NCI-H524 treated with DMSO at 0.1 percent for 48 hours (cell line): ENCODE data around the gene PLEKHA3.
"Not testable (repeated sequence)": the region's sequence is repeated elsewhere in the genome, so short reads cannot be mapped to it uniquely, and the experiment has no call there.

Source experiments
- DNase-seq: peaks from one replicate; lab custom pipeline; 2025; lab: John Stamatoyannopoulos, UW

Gene PLEKHA3

GRCh38 chr2:178479275-178479616 lies 1.0 kb upstream of the PLEKHA3 start:
- DNase-seq: no peak

DNA sequence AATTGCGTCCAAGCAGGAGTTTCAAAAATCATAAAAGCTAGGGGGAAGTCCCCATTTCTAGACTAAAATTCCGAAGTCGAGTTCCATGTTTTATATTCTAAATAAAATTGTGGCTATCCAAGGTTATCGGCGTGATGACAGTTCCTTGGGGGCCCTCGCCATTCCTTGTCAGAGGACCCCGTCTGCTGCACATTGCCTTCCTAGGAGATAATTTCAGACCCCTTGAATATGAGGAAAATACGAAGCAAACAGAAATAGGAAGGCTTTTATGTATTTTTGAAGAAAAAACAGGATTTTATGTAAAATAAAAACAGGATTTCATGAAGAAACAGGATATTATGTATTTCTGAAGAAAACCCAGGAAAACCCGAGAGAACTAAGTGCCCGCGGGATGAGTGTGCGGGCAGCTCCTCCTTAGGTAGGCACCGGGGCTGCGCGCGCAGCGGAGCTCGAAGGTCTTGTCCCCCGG lies 465 bp upstream of the PLEKHA3 start:
- DNase-seq: no peak

- no peak for DNase-seq
Observed at GRCh38 chr2:178482437-178482836, 2.2 kb downstream of the PLEKHA3 start.

- no peak for DNase-seq
Observed at GRCh38 chr2:178484245-178485041, 4.2 kb downstream of the PLEKHA3 start.

DNA sequence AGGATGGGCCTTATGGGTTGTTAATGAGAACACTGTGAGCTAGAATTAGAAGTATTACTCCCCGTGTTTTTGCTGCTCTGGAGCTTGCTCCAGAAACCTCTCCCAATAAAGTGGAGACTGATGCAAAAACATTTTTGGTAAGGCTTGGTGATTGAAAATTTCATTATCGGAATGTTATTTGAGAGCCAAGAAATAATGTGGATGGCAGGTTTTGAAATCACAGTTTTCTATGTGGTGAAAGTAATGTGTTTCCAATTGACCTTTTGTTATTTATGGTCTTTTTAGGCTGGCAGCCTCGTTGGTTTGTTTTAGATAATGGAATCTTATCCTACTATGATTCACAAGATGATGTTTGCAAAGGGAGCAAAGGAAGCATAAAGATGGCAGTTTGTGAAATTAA lies 5.1 kb downstream of the PLEKHA3 start:
- DNase-seq: no peak

DNA sequence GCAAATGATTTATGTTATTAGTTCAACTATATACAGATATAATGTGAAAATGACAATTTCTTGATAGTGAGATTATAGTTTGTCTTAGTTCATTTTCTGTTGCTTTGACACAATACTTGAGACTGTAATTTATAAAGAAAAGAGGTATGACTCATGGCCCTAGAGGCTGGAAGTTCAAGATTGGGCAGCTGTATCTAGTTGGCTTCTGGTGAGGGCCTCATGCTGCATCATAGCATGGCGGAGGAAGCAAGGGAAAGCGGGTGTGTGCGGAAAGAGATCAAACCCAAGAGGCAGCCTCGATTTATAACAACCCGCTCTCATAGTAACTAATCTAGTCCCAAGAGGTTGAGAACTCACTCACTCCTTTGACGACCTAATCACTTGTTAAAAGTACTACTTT lies 11.4 kb downstream of the PLEKHA3 start:
- DNase-seq: no peak

GRCh38 chr2:178496049-178496448 lies 15.8 kb downstream of the PLEKHA3 start:
- DNase-seq: no peak

- no peak for DNase-seq
Observed at GRCh38 chr2:178498137-178498536, 17.9 kb downstream of the PLEKHA3 start.

- no peak for DNase-seq
Observed at GRCh38 chr2:178499640-178500039, 19.4 kb downstream of the PLEKHA3 start.

- no peak for DNase-seq
Observed at GRCh38 chr2:178502751-178503150, 22.5 kb downstream of the PLEKHA3 start.

DNA sequence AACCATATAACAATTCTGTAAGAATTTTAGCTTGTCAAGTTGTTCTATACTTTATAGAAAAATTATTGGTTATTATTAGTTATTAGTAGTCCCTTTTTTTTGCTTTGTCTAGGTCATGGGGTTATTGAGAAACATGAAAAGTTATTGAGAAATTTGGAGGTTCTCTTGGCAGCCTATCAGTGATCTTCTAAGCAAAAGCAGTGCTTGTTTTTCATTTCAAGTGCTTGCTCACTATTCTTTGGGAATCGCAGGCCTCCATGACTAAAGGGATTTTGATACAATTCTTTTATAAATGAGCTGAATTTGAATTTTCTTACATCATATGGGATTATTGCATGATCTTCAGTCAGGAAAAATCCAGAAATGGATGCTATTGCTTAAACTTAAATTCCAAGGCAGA lies 25.8 kb downstream of the PLEKHA3 start:
- no peak for DNase-seq

GRCh38 chr2:178506524-178506923 lies 26.3 kb downstream of the PLEKHA3 start:
- no peak for DNase-seq

DNA sequence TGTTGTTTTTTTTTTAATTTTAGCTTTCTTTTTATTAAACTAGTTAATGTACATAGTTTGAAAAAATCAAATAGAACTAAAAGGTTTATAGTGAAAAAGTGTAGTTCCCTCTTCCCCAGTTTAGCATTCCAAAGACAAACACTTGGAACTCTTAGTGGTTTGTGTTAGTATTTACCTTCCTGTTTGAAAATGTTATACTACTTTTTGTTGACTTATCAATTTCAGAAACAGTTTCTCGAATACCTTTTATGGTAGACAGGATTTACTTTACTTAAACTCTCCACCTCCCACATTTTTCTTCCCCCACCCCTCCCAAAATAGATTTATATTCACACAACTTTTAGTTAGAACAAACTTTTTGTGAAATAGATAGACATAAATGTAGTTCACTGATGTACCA lies 26.7 kb downstream of the PLEKHA3 start:
- DNase-seq: no peak

DNA sequence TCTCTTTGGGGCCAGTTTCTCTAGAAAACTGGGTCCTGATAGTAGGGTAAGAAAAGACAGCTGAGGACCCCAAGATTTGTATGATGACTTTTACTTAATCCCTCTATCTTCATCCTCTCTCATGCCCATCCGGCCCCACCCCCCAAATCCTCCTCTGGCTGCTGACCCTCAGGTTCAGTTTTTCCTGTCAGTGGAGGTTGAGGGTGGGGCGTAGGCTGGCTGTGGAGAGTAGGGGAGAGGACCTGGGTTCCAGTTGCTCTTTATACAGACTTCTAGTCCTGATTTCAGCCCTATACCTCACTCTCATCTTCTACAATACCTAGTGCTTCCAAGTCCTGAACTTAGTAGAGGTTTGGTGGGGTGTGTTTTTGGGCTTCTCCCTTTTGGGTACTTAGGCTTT lies 28.4 kb downstream of the PLEKHA3 start:
- DNase-seq: no peak

DNA sequence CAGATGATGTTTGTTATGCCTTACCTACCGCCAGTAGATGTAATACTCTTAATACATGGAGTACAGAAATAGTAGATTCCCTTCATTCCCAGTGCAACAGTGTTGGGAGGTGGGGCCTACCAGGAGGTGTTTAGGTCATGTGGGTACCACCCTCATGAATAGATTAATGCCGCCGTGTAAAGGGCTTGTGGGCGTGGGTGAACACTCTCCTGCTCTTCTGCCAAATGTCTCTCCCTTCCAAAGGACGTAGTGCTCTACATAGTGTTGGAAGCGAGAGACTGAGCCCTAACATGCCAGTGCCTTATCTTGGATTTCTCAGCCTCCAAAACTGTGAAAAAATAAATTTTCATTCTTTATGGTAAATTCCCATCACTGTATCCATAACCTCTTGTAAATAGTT lies 30.1 kb downstream of the PLEKHA3 start:
- no peak for DNase-seq

GRCh38 chr2:178512484-178512883 lies 32.2 kb downstream of the PLEKHA3 start:
- DNase-seq: no peak

DNA sequence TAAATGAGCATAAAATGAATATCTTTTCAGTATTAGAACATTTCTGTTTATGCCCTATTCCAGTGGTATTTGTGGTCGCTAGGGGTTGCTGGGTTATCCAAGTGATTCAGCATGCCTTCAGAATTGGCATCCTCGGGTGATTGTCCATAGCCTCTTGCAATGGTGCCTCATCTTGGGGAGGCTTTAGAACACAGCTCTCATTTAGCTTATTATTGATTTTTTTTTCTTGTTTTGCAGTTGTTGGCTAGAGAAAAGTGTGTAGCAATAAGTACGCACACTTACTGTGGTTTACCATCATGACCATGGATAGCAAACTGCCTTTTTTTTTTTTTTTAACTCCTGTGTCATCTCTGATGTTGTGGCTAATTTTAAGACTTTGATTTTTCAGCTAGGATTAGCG lies 33.6 kb downstream of the PLEKHA3 start:
- DNase-seq: no peak

GRCh38 chr2:178514664-178515063 lies 34.4 kb downstream of the PLEKHA3 start:
- DNase-seq: no peak

DNA sequence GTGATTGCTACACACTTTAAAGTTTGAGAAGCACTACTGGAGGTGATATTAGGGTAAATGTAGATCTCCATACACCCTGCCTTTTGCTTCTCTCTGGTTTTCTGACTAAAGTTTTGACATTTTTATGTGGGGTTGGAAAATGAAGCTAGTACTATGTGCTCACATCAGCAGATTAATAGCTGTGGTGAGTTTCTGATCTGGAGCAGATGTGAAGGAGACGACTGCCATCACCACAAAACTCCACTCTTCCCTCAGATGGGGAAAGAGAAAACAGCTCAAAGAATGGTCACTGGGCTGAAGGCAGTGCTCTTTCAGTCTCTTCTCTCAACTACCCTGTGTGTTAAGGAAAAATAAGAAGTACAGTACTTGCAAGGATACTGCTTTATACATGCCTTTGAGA lies 37.2 kb downstream of the PLEKHA3 start:
- DNase-seq: no peak

DNA sequence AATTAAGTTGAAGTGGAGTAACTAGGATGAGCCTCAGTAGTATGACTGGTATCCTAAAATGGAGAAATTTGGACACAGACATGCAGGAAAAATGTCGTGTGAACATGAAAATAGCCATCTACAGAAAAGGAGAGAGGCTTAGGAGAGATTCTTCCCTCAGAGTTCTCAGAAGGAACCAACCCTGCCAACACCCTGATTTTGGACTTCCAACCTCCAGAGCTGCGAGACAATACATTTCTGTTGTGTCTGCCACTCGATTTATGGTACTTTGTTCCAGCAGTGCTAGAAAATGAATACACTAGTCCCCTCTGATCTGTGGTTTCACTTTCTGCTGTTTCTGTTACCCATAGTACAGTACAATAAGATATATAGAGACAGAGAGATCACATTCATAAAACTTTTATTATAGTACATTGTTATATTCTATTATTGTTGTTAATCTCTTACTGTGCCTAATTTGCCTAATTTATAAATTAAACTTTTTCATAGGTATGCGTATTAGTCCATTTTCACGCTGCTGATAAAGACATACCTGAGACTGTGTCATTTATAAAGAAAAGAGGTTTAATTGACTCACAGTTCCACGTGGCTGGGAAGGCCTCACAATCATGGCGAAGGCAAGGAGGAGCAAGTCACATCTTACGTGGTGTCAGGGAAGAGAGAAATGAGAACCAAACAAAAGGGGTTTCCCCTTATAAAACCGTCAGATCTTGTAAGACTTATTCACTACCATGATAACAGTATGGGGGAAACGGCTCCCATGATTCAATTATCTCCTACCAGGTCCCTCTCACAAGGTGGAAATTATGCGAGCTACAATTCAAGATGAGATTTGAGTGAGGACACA lies 41.3 kb downstream of the PLEKHA3 start:
- no peak for DNase-seq

DNA sequence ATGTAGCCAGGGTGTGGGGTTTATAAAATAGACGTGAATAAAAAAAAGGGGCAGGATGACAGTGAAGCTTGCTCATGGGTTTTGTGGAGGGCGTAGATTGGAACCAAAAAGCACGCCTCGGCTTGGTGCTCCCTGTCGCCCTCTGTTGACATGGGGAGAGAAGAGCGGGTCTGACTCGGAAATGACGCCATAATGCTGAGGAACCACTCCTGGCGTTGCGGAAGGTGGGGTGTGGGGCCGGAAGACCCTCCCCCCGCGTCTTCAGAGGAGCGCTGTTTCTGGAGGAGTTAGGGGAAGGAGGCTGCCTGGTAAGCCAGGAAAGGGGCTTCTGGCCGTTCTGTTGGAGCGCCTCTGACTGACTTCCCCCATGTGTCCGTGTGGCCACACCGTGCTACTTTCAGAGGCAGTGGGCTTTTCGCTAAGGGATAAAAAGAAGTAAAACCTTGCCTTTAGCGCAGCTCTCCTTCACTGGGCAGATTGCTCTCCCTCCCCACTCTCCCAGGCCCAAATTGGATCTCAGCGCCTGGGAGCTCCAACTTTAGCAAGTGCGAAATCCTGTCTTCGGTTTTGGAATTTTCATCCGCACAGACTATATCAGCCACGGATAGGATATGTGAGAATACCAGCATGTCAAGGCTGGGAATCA lies 42.8 kb downstream of the PLEKHA3 start:
- DNase-seq: peak; percentile 20

GRCh38 chr2:178523596-178524134 lies 43.4 kb downstream of the PLEKHA3 start:
- no peak for DNase-seq

DNA sequence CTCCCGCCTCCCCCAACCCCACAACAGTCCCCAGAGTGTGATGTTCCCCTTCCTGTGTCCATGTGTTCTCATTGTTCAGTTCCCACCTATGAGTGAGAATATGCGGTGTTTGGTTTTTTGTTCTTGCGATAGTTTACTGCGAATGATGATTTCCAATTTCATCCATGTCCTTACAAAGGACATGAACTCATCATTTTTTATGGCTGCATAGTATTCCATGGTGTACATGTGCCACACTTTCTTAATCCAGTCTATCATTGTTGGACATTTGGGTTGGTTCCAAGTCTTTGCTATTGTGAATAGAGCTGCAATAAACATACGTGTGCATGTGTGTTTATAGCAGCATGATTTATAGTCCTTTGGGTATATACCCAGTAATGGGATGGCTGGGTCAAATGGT lies 44.8 kb downstream of the PLEKHA3 start:
- not testable (repeated sequence) for DNase-seq
